Fibroblast of skin of right quadriceps (primary cell): ENCODE measurements around the gene CACNG4.

Experiments
- DNase-seq: peaks from one replicate; pipeline ENCODE4 v3.0.0-alpha.2; 2013

CACNG4 gene

DNA sequence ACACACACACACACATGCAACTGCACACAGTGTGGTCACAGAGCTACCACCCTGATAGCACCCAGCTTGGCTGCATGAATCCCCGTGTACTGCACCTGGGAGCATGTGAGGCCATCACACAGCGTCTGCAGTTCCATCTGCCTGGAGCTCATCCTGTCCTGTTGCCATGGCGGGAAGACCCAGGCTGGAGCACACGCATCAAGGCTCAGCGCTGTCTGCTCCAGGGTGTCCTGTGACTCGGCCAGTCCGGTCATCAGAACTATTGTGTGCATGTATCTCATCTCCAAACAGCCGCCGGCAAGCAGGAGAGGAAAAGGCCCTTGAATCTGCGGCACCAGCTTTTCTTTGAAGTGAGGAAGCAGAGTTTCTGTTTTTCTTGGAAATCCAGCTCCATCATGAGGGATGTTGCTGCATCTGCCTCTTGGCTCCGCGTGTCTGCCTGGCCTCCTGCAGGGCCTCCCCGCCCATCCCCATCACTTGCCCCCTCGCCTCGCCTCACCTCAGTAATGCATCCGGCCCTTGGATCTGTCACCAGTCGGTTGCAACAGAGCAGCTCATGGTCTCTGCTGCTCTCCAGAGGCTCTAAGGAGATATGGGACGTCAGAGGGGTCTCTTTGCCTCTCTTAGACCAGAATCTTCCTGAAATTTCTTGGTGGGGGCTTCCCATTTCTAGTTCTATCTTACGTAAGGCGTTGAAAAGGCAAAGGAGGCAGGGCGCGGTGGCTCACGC is 23.7 kb downstream of the CACNG4 start:
- DNase-seq: no peak

DNA sequence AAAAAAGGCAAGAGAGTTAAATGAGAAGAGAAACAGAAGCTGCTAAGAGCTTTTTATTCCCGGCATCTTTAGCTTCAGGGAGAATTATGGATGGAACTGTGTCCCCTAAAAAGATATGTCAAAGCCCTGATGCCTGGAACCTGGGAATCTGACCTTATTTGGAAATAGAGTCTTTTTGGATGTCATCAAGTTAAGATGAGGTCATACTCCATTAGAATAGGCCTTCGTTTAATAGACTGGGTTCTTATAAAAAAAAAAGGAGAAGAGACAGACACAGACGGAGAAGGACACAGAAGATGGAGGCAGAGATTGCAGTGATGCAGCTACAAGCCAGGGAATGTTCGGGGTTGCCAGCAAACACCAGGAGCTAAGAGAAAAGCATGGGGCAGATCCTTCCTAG is 24.6 kb downstream of the CACNG4 start:
- DNase-seq: no peak

DNA sequence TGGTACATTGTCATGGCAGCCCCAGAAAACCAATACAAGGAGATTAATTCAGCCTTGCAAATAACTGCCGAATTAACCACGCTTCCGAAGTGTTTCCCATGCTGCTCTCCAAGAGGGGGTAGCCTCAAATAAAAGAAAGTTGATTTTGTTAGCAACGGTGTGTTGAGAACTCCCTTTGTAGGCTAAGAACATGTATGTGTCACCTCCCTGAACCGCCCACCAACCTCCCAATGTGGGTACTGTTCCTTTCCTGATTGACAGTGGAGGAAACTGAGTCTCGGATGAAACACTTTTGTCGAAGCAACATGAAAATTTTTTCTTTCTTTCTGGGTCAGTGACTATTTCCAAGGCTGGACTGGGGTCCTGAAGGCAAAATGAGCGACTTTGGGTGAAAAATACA is 25.1 kb downstream of the CACNG4 start:
- no peak for DNase-seq

GRCh38 chr17:66990047-66990446 is 25.5 kb downstream of the CACNG4 start:
- DNase-seq: no peak

DNA sequence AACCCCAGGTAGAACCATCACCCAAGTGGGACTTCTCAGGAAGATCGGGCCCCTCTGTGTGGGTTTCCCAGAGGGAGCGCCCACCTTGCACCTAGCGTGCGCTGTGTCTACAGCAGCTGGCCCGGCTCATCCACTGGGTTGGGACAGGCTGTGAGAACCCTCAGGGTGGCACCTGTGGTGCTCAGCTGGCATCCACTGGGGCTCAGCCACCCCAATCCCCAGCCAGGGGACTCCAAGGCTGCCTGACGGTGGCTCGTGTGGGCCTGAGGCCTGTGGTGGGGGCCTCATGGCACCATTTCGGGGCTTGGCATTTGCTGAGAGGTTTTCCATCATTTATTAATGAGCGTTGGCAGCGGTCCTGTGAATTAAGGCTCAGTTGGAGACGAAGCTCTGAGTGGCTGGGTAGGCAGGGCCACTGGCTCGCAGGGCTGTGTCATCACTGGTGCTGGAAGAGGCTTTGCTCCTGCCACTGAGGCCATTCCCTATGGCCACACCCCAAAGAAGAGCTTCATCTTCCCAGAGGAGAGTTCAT is 28.5 kb downstream of the CACNG4 start:
- no peak for DNase-seq

DNA sequence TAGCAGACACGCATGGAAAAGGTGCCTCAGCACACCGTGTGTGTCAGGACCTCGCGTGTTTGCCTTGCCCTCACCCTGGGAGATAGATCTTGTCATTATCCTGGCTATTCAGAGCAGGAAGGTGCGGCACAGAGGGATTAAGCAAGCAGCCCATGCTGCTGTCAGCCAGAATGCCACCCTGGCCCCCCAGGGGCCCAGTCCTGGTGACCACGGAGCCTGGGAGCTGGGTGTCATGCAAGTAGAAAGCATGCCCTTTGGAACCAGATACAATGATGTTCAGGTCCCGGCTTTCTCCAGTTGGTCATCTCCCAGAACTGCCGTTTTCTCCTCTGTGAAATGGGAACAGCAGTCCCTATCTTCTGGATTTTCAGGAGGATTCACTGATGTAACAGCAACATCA is 29.9 kb downstream of the CACNG4 start:
- no peak for DNase-seq

DNA sequence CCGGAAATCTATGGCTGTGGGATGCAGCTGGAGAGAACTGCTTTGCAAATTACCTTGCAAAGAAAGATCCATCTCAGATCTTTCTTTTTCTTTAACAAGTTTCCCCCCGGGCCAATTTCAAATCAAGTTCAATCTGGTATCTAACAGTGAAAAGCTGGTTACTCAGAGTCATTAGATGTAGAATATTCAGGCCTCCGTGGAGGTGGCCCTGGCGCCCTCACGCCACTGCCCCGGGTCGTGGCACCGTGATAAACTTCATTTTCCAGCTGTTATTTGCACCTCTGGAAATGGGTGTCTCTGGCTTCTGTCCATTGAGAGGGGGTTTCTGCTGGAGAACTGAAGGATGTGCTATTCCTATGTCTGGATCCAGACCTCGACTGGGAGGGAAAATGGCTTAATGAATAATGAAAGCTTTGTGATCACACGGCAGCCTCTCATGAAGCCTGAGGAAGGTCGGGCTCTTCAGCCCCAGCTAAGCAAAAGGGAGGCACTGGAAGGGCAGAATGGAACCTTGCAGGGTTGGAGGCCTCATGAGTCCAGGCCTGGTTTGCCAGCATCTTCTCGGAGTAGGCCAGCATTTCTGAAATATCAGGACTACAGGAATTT is 30.5 kb downstream of the CACNG4 start:
- DNase-seq: no peak

DNA sequence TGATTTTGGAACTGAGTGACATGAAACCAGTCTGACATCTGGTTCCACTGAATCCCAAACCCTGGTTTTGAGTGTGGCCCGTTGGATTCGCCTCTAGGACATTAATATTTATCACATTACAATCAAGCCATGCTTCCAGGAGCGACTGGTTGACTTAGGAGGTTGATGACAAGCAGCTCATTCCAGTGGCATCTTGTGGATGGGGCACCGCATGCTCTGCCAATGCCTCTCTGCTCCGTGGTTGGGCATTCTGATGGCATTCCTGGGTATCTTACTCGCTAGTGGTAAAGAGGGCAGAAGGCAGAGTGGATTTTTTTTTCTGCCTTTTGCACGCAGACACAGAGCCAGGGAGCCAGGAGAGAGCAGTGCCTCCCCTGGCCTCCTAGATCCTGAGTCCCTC is 31.4 kb downstream of the CACNG4 start:
- DNase-seq: no peak

DNA sequence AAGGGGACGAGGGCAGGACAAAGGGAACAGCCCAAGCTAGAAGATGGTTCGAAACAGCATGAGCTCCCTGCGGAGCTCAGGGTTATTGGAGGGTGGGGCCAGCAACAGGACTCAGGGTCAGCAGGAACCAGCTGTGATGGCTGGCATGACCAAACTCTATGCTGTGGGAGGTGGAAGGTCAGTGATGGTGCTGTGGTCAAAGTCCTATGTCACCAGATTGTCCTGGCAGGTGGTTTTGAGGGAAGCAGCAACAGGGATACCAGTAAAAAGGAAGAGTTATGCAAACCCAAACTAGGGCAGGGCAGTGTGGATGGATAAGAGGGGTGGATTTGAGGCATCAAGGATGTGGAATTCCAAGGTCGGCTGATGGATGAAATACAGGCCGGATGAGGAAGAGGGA is 32.4 kb downstream of the CACNG4 start:
- no peak for DNase-seq

- no peak for DNase-seq
Observed at GRCh38 chr17:67003231-67003630, 38.7 kb downstream of the CACNG4 start.

GRCh38 chr17:67004181-67004580 is 39.7 kb downstream of the CACNG4 start:
- no peak for DNase-seq

GRCh38 chr17:67007266-67007665 is 42.8 kb downstream of the CACNG4 start:
- DNase-seq: no peak

DNA sequence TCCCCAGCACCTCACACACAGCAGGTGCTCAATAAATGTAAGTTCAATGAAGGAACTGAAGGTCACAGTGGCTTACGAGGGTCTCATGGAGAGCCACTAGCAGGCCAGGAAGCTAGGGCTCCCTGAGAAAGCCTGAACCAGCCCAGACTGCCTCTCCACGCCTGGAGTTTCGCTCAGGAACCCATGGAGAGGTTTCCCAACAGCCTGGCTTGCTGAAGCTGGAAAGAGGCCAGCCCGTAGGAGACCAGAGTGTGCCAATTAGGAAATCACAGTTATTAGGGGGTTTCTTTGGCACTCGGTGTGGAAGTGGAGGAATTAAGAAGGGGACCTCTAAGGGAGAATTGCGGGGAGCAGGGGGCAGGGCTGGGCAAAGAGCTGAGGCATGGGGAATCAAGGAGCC is 43.6 kb downstream of the CACNG4 start:
- no peak for DNase-seq

DNA sequence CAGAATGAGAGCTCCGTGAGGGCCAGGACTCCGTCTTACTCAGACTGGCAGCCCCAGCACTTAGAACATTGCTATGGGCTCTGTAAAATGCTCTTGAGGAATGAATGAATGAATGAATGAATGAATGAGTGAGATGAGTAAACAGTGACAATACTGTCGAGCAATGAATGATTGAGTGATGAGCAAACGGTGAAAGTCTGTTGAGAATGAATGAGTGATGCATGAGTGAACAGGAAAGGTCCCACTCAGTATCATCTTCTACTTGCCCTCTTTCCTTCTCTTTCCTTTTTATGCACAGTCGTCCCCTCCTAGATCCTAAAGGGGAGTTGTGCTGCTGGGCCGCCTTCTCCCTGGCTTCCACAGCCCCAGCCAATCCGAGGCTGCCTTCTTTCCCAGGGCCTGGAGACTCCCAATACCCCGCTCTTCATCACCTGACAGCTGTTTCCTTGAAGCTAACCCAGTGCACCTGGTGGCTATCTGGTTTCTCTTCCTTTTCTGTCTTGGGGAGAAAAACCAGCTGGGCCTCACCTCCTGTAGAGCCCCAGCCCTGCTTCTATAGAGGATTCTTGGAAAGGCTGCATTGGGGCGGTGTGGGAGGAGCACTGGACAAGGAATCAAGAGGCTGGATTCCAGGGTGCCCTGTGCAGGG is 47.1 kb downstream of the CACNG4 start:
- no peak for DNase-seq

DNA sequence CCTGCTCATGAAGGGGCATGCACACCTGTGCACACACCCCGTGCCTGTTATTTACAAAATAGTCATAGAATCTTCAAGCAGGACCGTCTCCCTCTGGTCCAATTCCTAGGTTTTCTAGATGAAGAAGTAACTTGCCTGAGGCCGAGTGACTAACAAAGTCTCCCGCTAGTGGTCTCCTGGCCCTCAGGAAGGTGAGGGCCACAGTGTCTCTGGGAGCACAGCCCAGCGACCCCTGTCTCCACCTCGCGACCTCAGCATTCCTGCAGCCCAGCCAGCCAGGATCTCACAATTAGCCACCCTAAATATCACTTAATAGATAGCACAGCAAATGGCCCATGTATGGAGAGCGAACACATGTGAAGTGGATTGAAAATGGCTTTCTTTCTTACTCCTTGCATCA is 49.4 kb downstream of the CACNG4 start:
- no peak for DNase-seq

DNA sequence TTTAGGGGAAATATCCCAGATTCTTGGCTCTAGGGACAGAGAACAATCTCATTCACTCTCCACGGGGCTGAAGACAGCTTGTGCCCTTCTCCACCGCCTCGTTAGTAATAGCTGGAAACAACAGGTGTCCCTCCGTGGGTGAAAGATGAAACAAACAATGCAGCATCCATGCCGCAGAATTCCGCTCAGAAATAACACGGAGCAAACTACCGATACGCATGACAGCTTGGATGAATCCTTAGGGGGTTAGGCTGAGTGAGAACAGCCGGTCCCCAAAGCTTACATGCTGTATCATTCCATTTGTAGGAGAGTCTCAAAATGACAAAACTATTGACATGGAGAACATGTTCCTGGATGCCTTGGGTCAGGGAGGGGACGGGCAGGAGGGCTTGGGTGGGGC is 50.5 kb downstream of the CACNG4 start:
- DNase-seq: no peak

DNA sequence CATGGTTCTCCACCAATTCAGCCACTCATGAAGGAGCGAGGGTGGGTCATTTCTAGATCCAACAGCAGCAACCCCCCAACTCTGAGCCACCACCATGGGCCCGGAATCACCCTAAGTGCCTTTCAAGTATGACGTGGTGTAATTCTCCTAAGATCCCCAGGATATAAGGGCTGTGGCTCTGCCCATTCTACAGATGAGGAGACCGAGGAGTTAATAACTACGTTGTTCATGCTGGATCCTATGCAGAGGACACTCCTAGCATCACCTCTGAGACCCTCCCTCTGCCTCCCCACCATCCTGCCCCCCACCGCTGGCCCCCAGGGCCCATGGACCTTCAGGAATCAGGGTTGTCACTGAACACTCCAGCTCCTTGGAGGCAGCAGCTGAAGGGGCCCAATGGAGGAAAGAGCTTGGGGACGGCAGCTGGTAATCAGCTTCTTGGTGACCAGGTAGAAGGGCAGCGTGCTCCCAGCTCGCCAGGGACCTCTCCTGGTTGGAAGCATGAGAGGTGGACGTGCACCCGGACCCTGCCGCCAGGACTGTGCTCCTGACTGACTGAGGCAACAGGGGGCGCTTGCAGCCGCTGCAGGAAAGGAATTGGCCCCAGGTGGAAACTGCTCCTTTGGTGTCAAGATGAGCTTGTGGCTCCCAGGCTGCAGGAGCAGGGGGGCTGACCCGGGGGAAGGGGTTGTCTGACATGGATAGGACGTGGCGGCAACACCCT is 51.7 kb downstream of the CACNG4 start:
- no peak for DNase-seq

DNA sequence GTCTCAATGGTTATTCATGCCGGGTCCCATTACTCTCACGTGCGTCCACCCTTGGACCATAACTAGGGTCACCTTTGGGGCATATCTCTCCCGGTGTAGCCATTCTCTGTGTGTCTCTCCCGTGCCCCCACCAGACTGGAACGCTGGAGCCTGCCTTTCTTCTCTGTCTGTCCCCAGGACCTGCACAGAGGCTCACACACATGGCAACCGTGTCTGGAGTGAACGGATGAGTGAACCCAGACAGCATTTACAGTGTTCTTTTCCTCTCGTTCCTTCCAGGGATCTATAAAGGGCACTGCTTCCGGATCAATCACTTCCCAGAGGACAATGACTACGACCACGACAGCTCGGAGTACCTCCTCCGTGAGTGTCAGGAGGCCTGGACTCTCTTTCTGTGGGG is 53.4 kb downstream of the CACNG4 start:
- DNase-seq: no peak

DNA sequence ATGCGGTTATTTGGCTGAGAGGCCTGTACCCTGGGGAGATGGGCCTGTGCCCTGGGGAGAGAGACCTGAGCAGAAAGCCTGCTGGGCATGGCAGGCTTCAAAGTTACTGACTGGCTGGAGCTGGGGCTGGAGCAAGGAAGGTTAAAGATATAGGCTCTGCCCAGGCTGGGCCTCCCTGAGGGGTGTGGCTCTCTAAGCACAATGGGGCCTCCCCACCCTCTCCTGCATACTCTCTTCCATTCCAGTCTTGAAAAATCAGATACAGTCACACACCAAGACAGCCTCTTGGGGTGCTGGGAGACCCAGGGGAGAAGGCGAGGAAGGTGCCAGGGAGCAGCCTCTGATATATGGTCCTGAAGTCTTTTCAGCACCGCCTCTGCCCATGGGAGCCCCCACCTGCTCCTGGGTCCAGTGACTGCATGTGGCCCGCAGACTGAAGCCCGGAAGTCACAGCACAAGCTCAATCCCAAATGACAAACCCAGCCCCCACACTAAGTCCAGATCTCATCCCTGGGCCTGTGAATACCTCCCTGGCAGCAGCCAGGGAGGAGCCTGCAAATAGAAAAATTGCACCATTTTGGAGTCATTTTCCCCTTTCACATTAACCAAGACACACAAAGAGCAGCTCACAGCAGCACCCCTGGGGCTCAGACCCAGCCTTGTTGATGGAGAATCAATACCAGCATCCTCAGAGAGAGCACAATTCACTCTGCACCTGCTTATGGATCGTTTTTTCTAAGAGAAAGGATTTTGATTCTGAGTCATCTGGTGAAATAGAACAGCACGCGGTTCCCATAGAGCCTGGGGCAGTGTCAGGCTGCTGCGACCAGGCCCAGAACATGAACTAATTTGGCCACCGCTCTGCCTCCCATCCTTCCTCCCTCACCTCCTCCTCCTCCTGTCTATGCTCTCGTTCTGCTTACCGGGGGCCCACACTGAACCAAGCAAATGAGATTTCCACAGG is 54.2 kb downstream of the CACNG4 start:
- DNase-seq: no peak

- no peak for DNase-seq
Observed at GRCh38 chr17:67019809-67020208, 55.3 kb downstream of the CACNG4 start.

DNA sequence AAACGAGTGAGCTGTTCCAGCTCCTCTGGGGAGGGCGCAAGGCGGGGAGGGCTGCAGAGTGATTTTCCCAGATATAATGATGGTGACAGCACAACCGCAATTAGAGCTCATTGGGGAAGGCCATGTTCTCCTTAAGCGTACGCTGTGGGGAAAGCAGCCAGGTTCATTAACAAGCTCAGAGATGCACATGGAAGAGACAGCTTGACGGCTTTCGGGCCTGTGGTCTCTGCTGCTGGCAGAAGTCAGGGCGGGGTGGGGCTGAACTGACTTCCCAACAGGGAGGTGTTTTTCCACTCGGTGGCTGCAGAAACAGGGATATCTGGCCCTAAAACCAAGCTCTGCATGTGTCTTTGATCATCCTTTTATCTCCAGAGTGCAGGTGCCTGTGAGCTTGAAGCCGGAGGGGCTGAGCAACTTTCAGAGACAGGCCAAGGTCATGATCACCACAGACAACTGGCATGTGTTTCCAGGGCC is 55.8 kb downstream of the CACNG4 start:
- no peak for DNase-seq

GRCh38 chr17:67021196-67021595 is 56.7 kb downstream of the CACNG4 start:
- DNase-seq: no peak
